GM12878 (cell line): Measurements from ENCODE around the gene TRPM3. TPM values are rescaled to one million over a fixed set of nuclear protein-coding genes. Genes with fewer than 3 reads are reported as not detected.

ENCODE experiments used
- ATAC-seq: fragments of 200-7000 bp; cut with Tn5 transposase; 3 replicates; pipeline ENCODE4 v1.9.1; 2020; ENCODE audit warnings: mild to moderate bottlenecking, moderate library complexity
- BruUV-seq: library from RNA; stranded (reverse); fragments of 400-500 nt; replicated peaks from 2 replicates; lab custom pipeline; 2021; lab: Mats Ljungman, UMichigan
- CTCF ChIA-PET: fragments of 300-600 bp; sonication (Branson Sonifier 250); formaldehyde crosslinking; extraction: SDS; loops from one replicate; lab custom pipeline; 2021; ENCODE audit warnings: inconsistent platforms; lab: Yijun Ruan, JAX
- POLR2A ChIA-PET: fragments of 350-600 bp; formaldehyde crosslinking; extraction: SDS; loops from one replicate; lab custom pipeline; 2021; ENCODE audit warnings: inconsistent platforms; lab: Charles Lee
- RAD21 ChIA-PET: fragments of 300-600 bp; sonication (Branson Sonifier 250); formaldehyde crosslinking; loops from one replicate; lab custom pipeline; 2023; ENCODE audit warnings: antibody characterized with exemption; ENCODE audit not compliant: unreplicated experiment; lab: Charles Lee
- SMC1A ChIA-PET: fragments of 300-600 bp; sonication (Branson Sonifier 250); formaldehyde crosslinking; loops from one replicate; lab custom pipeline; 2023; ENCODE audit not compliant: unreplicated experiment, uncharacterized antibody; lab: Charles Lee
- DNase-seq: peaks from one replicate; pipeline ENCODE4 v3.0.0-alpha.2; 2011; ENCODE audit warnings: low read depth, low spot score
- FAIRE-seq: peaks from 3 replicates; lab custom pipeline; 2011; peaks lifted over from hg19 to GRCh38; lab: Jason Lieb, UNC
- H2AFZ ChIP-seq: 2 replicates; pipeline ENCODE4 v1.6.0; 2011; ENCODE audit warnings: low read depth, low read length, control low read depth; ENCODE audit not compliant: control insufficient read depth
- H3K27ac ChIP-seq: 2 replicates; pipeline ENCODE4 v1.5.1; 2011; ENCODE audit warnings: control low read depth; ENCODE audit not compliant: control insufficient read depth, insufficient read depth
- H3K27me3 ChIP-seq, 2 experiments: replicated peaks in 1 of 2; 2 replicates each; pipeline versions ENCODE4 v1.6.0 to v1.6.1; 2011; ENCODE audit warnings: low read length in 1 of 2; ENCODE audit not compliant: control insufficient read depth in 2 of 2, insufficient read depth in 2 of 2
- H3K36me3 ChIP-seq, 2 experiments: 2 replicates each; pipeline ENCODE4 v1.5.1; 2011; ENCODE audit warnings: low read length in 1 of 2; ENCODE audit not compliant: control insufficient read depth in 2 of 2, insufficient read depth in 2 of 2
- H3K4me1 ChIP-seq: 2 replicates; pipeline ENCODE4 v1.6.1; 2011; ENCODE audit warnings: mild to moderate bottlenecking, low read length, moderate library complexity, mixed read lengths; ENCODE audit not compliant: control insufficient read depth, insufficient read depth
- H3K4me2 ChIP-seq: 2 replicates; pipeline ENCODE4 v1.6.0; 2011; ENCODE audit warnings: control low read depth; ENCODE audit not compliant: control insufficient read depth, insufficient read depth
- H3K4me3 ChIP-seq: fragments of 200-600 bp; sonication (generic); 2 replicates; pipeline ENCODE4 v1.5.1; 2016
- H3K79me2 ChIP-seq: 2 replicates; pipeline ENCODE4 v1.6.0; 2011; ENCODE audit warnings: low read length; ENCODE audit not compliant: control insufficient read depth, insufficient read depth
- H3K9ac ChIP-seq: 2 replicates; pipeline ENCODE4 v1.8.0; 2011; ENCODE audit warnings: low read length, control low read depth, mixed read lengths; ENCODE audit not compliant: control insufficient read depth, insufficient read depth
- H3K9me3 ChIP-seq: replicated peaks from 3 replicates; pipeline ENCODE4 v1.5.1; 2011; ENCODE audit warnings: mild to moderate bottlenecking, low read length; ENCODE audit not compliant: control insufficient read depth, insufficient read depth
- H4K20me1 ChIP-seq: 2 replicates; pipeline ENCODE4 v1.6.0; 2011; ENCODE audit not compliant: control insufficient read depth, insufficient read depth
- EGR1 ChIP-seq, 2 experiments: IDR thresholded peaks; 1 replicate in 1 of 2; 2 replicates in 1 of 2; pipeline ENCODE4 v1.6.1; 2011 to 2012; ENCODE audit warnings: low read depth in 2 of 2, low read length in 2 of 2, borderline replicate concordance in 1 of 2, mild to moderate bottlenecking in 1 of 2, moderate library complexity in 1 of 2
- GABPA ChIP-seq: IDR thresholded peaks from 2 replicates; pipeline ENCODE4 v1.6.1; 2014; ENCODE audit warnings: antibody characterized with exemption, low read depth, mild to moderate bottlenecking, inconsistent platforms
- IKZF2 ChIP-seq, 2 experiments: fragments of 450-650 bp; IDR thresholded peaks; 2 replicates each; pipeline ENCODE4 v1.6.1; 2017; ENCODE audit warnings: mild to moderate bottlenecking in 2 of 2, moderate library complexity in 2 of 2
- NR2F1 ChIP-seq: fragments of 450-650 bp; conservative IDR thresholded peaks from 2 replicates; pipeline ENCODE4 v1.6.1; 2017; ENCODE audit warnings: mild to moderate bottlenecking
- WGBS: methylation state at CpG from one replicate; pipeline ENCODE4 v1.1.6; 2016; ENCODE audit warnings: low lambda C conversion rate; ENCODE audit not compliant: insufficient replicate concordance, insufficient coverage; ENCODE audit errors: missing lambda C conversion rate; 5-methylcytosine and 5-hydroxymethylcytosine counted together
- in situ Hi-C: fragments of 300-500 bp; cut with MboI; formaldehyde crosslinking; loops from 9 replicates; pipeline ENCODE4 v1.14.3; 2018; ENCODE audit warnings: mixed read lengths
- intact Hi-C: fragments of 100-400 bp; cut with micrococcal nuclease; formaldehyde crosslinking; loops from one replicate; pipeline ENCODE4 v1.14.2; 2022; ENCODE audit not compliant: unreplicated experiment
- polyA plus RNA-seq, 11 experiments: library from polyadenylated mRNA; depleted of rRNA in 4 of 11; unstranded in 6 of 11; stranded (reverse) in 5 of 11; fragments of >200 nt; fragmentation: Nextera tagmentation in 4 of 11; fragmentation: Illumina TruSeq in 1 of 11; extraction: Ambion mirVana in 4 of 11; extraction: Trizol in 1 of 11; gene quantifications; 1 replicate in 1 of 11; 2 replicates in 10 of 11; pipeline versions ENCODE4 v1.2.1 to v1.2.3, GENCODE V29; 2011 to 2016; ENCODE audit warnings: inconsistent platforms in 2 of 11, missing spikeins in 2 of 11, low read depth in 1 of 11
- total RNA-seq, 4 experiments: library from RNA; depleted of rRNA in 3 of 4; stranded (reverse); fragments of >200 nt in 3 of 4; fragmentation: Illumina TruSeq in 1 of 4; extraction: Trizol in 1 of 4; gene quantifications; 2 replicates each; pipeline versions ENCODE4 v1.2.1 to v1.2.3, GENCODE V29; 2013 to 2021
- TF ChIP-seq, protein P1 (sequence below): IDR thresholded peaks from 2 replicates; pipeline ENCODE4 v1.6.1; 2011; ENCODE audit warnings: borderline replicate concordance, low read depth, mild to moderate bottlenecking, moderate library complexity, low read length; ENCODE audit not compliant: insufficient read depth, poor library complexity, severe bottlenecking
- TF ChIP-seq, protein P2 (sequence below): fragments of 450-650 bp; formaldehyde crosslinking; IDR thresholded peaks from 2 replicates; pipeline ENCODE4 v1.4.0; 2022; ENCODE audit warnings: mild to moderate bottlenecking, moderate library complexity

The TRPM3 gene
- total and polyA plus RNA-seq, 10 of the 15 experiments (the other 5 are each of a cell fraction or from before 2014, with no cell fraction given): not detected

DNA sequence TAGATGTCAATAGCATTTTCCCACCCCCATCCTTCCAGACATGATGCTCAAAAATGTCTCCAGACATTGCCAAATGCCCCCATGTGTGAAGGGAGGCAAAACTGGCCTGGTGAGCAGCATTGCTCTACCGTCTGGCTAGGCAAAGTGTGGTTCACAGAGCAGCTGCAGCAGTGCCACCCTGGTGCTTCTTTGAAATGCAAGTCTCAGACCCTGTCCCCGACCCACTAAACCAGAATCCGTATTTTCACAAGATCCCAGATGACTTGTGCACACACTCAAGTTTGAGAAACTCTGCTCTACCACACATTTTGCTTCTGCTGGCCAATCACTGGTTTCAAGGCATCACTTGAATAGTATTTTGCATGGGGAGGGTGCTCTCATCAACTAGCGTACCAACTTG is 480.4 kb downstream of the TRPM3 start:
- Histone ChIP-seq H3K27ac (no peak overlapping the region), H3K4me2 (no peak overlapping the region), H3K36me3 (no peaks in the 10 kb centered on the region), H4K20me1 (no peaks in the 10 kb centered on the region), H2AFZ (no peak overlapping the region), H3K9ac (no peak overlapping the region), H3K9me3 (no peaks in the 10 kb centered on the region), H3K27me3 (no peaks in the 10 kb centered on the region), H3K79me2 (no peaks in the 10 kb centered on the region), H3K4me3 (no peak overlapping the region), H3K4me1 (no peaks in the 10 kb centered on the region)
- RAD21 ChIA-PET: interaction anchor here (1.3 kb wide), 1 partner anchor 361 kb away, joined by 18 read pairs; no protein-coding TSS in a partner anchor
- in situ Hi-C loops: loop anchor here (5.0 to 10.0 kb wide), 2 partner anchors 361 to 604 kb away; no protein-coding TSS in a partner anchor
- no TSS peak for BruUV-seq
- SMC1A ChIA-PET: interaction anchor here (1.2 to 1.9 kb wide), 2 partner anchors 360 to 608 kb away, joined by 3 to 11 read pairs; no protein-coding TSS in a partner anchor
- intact Hi-C loops: loop anchor here (10.0 kb wide), 3 partner anchors 184 to 284 kb away; no protein-coding TSS in a partner anchor
- DNase-seq (no peak), ATAC-seq (no peak), FAIRE-seq (no peak)
- POLR2A ChIA-PET: no interaction called here
- 17% methylated on average over 4 of the region's 4 CpGs for WGBS
- TF ChIP-seq NR2F1: no peak
- TF ChIP-seq, protein P1, sequence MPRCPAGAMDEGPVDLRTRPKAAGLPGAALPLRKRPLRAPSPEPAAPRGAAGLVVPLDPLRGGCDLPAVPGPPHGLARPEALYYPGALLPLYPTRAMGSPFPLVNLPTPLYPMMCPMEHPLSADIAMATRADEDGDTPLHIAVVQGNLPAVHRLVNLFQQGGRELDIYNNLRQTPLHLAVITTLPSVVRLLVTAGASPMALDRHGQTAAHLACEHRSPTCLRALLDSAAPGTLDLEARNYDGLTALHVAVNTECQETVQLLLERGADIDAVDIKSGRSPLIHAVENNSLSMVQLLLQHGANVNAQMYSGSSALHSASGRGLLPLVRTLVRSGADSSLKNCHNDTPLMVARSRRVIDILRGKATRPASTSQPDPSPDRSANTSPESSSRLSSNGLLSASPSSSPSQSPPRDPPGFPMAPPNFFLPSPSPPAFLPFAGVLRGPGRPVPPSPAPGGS: no peak
- TF ChIP-seq, protein P2, sequence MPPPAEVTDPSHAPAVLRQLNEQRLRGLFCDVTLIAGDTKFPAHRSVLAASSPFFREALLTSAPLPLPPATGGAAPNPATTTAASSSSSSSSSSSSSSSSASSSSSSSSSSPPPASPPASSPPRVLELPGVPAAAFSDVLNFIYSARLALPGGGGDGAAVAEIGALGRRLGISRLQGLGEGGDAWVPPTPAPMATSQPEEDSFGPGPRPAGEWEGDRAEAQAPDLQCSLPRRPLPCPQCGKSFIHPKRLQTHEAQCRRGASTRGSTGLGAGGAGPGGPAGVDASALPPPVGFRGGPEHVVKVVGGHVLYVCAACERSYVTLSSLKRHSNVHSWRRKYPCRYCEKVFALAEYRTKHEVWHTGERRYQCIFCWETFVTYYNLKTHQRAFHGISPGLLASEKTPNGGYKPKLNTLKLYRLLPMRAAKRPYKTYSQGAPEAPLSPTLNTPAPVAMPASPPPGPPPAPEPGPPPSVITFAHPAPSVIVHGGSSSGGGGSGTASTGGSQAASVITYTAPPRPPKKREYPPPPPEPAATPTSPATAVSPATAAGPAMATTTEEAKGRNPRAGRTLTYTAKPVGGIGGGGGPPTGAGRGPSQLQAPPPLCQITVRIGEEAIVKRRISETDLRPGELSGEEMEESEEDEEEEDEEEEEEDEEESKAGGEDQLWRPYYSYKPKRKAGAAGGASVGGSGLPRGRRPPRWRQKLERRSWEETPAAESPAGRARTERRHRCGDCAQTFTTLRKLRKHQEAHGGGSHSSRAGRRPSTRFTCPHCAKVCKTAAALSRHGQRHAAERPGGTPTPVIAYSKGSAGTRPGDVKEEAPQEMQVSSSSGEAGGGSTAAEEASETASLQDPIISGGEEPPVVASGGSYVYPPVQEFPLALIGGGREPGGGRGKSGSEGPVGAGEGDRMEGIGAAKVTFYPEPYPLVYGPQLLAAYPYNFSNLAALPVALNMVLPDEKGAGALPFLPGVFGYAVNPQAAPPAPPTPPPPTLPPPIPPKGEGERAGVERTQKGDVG (CRISPR knock-in tag): no peak
- TF ChIP-seq IKZF2 (IDR thresholded peaks at IDR 0.05): no peak
- no peak for TF ChIP-seq EGR1 (IDR thresholded peaks at IDR 0.05; ENCODE audit: borderline replicate concordance in 1 of 2, low read depth in 2 of 2, low read length in 2 of 2)
- no peak for TF ChIP-seq GABPA
- CTCF ChIA-PET: interaction anchor here (0.8 to 3.8 kb wide), 11 partner anchors 13 to 608 kb away, joined by 3 to 57 read pairs (median 3); no protein-coding TSS in a partner anchor
